IMR-90 (cell line): ENCODE results near the gene KCNK17. TPM values are rescaled to one million over a fixed set of nuclear protein-coding genes. Genes with fewer than 3 reads are reported as not detected.

Experiments
- ATAC-seq: fragments of 200-7000 bp; cut with Tn5 transposase; 2 replicates; pipeline ENCODE4 v1.9.1; 2020; ENCODE audit warnings: low read depth, mild to moderate bottlenecking, moderate library complexity
- BruUV-seq: library from RNA; stranded (reverse); fragments of 400-500 nt; replicated peaks from 2 replicates; lab custom pipeline; 2021; lab: Mats Ljungman, UMichigan
- CTCF ChIA-PET: fragments of 300-600 bp; formaldehyde crosslinking; extraction: SDS; loops from one replicate; lab custom pipeline; 2021; ENCODE audit warnings: antibody characterized with exemption; lab: Yijun Ruan, JAX
- POLR2A ChIA-PET: fragments of 300-600 bp; sonication (Branson Sonifier 250); formaldehyde crosslinking; loops from one replicate; lab custom pipeline; 2022; ENCODE audit warnings: antibody characterized with exemption; ENCODE audit not compliant: unreplicated experiment; lab: Charles Lee
- DNase-seq: peaks from one replicate; pipeline ENCODE4 v3.0.0; 2013
- H2AFZ ChIP-seq: replicated peaks from 2 replicates; pipeline ENCODE3; 2013; ENCODE audit warnings: low read length, mild to moderate bottlenecking; ENCODE audit not compliant: poor library complexity
- H2AK5ac ChIP-seq: 2 replicates; pipeline ENCODE4 v1.6.1; 2013; ENCODE audit warnings: low read depth, low read length, inconsistent platforms
- H2AK9ac ChIP-seq: replicated peaks from 2 replicates; pipeline ENCODE3; 2013; ENCODE audit warnings: mild to moderate bottlenecking, low read depth, low read length, moderate library complexity; ENCODE audit not compliant: poor library complexity
- H2BK120ac ChIP-seq: 2 replicates; pipeline ENCODE4 v1.6.1; 2013; ENCODE audit warnings: low read depth, low read length, inconsistent platforms
- H2BK15ac ChIP-seq: 3 replicates; pipeline ENCODE4 v1.6.1; 2013; ENCODE audit warnings: low read depth, low read length, inconsistent platforms
- H2BK20ac ChIP-seq: 2 replicates; pipeline ENCODE4 v1.6.1; 2013; ENCODE audit warnings: low read depth, mild to moderate bottlenecking, inconsistent platforms, low read length, moderate library complexity
- H2BK5ac ChIP-seq: 2 replicates; pipeline ENCODE4 v1.6.1; 2013; ENCODE audit warnings: mild to moderate bottlenecking, low read depth, low read length, inconsistent platforms; ENCODE audit not compliant: poor library complexity, severe bottlenecking
- H3K14ac ChIP-seq: replicated peaks from 2 replicates; pipeline ENCODE4 v1.6.1; 2013; ENCODE audit warnings: low read depth, low read length, inconsistent platforms
- H3K18ac ChIP-seq: 2 replicates; pipeline ENCODE4 v1.6.1; 2013; ENCODE audit warnings: low read depth, low read length, control low read depth
- H3K23ac ChIP-seq: 2 replicates; pipeline ENCODE4 v1.6.1; 2013; ENCODE audit warnings: low read depth, low read length, inconsistent platforms
- H3K27ac ChIP-seq: 2 replicates; pipeline ENCODE4 v1.5.1; 2013; ENCODE audit warnings: mild to moderate bottlenecking, control low read depth, low read length; ENCODE audit not compliant: insufficient read depth
- H3K27me3 ChIP-seq: 2 replicates; pipeline ENCODE4 v1.6.1; 2013; ENCODE audit warnings: low read length; ENCODE audit not compliant: control insufficient read depth, insufficient read depth
- H3K36me3 ChIP-seq: 2 replicates; pipeline ENCODE4 v1.6.1; 2013; ENCODE audit warnings: low read length, mixed read lengths; ENCODE audit not compliant: control insufficient read depth, insufficient read depth
- H3K4ac ChIP-seq: 2 replicates; pipeline ENCODE4 v1.6.1; 2013; ENCODE audit warnings: low read depth, low read length, inconsistent platforms
- H3K4me1 ChIP-seq: 2 replicates; pipeline ENCODE4 v1.6.1; 2013; ENCODE audit warnings: low read length, mixed read lengths; ENCODE audit not compliant: control insufficient read depth, insufficient read depth
- H3K4me2 ChIP-seq: 2 replicates; pipeline ENCODE4 v1.6.1; 2013; ENCODE audit warnings: low read depth, mild to moderate bottlenecking, control low read depth, low read length, moderate library complexity
- H3K4me3 ChIP-seq: 2 replicates; pipeline ENCODE4 v1.5.1; 2013; ENCODE audit warnings: low read depth, mild to moderate bottlenecking, control low read depth, low read length, moderate library complexity; ENCODE audit not compliant: insufficient read depth
- H3K56ac ChIP-seq: 2 replicates; pipeline ENCODE4 v1.6.1; 2013; ENCODE audit warnings: low read length, inconsistent platforms; ENCODE audit not compliant: insufficient read depth; ENCODE audit errors: extremely low read depth
- H3K79me1 ChIP-seq, 2 experiments: 2 replicates each; pipeline ENCODE4 v1.6.1; 2013; ENCODE audit warnings: low read length in 2 of 2, inconsistent platforms in 1 of 2, low read depth in 1 of 2
- H3K9ac ChIP-seq: 2 replicates; pipeline ENCODE4 v1.6.1; 2013; ENCODE audit warnings: low read depth, low read length, control low read depth
- H3K9me1 ChIP-seq: 2 replicates; pipeline ENCODE4 v1.6.1; 2013; ENCODE audit warnings: low read length, inconsistent platforms; ENCODE audit not compliant: insufficient read depth
- H3K9me3 ChIP-seq: 2 replicates; pipeline ENCODE4 v1.6.1; 2013; ENCODE audit warnings: low read length; ENCODE audit not compliant: control insufficient read depth, insufficient read depth
- H4K20me1 ChIP-seq: 2 replicates; pipeline ENCODE4 v1.6.1; 2013; ENCODE audit warnings: low read length, inconsistent platforms; ENCODE audit not compliant: insufficient read depth
- H4K5ac ChIP-seq: 2 replicates; pipeline ENCODE4 v1.6.1; 2013; ENCODE audit warnings: mild to moderate bottlenecking, low read depth, low read length, control low read depth
- H4K8ac ChIP-seq, 2 experiments: 2 replicates each; pipeline ENCODE4 v1.6.1; 2013; ENCODE audit warnings: low read depth in 2 of 2, low read length in 2 of 2, control low read depth in 1 of 2, inconsistent platforms in 1 of 2
- H4K91ac ChIP-seq: 2 replicates; pipeline ENCODE4 v1.6.1; 2013; ENCODE audit warnings: low read depth, low read length, inconsistent platforms; ENCODE audit not compliant: insufficient read depth
- CHD1 ChIP-seq: IDR thresholded peaks from 2 replicates; pipeline ENCODE4 v1.6.1; 2012; ENCODE audit warnings: low read depth, low read length, improper control_type of control experiment
- NFE2L2 ChIP-seq: fragments of 150-350 bp; IDR thresholded peaks from 2 replicates; pipeline ENCODE4 v1.6.1; 2016; ENCODE audit warnings: low read depth, mild to moderate bottlenecking, low read length
- WGBS, 2 experiments: methylation state at CpG; one replicate each; pipeline versions ENCODE4 v1.1.5 to v1.1.7; 2013; ENCODE audit warnings: missing lambda C conversion rate in 2 of 2; ENCODE audit not compliant: insufficient read length in 1 of 2; ENCODE audit errors: extremely low coverage in 2 of 2; 5-methylcytosine and 5-hydroxymethylcytosine counted together
- dilution Hi-C: fragments of 300-500 bp; cut with HindIII; formaldehyde crosslinking; loops from one replicate; pipeline ENCODE4 v1.14.3; 2018; ENCODE audit warnings: low sequenced_read_pairs; ENCODE audit not compliant: unreplicated experiment
- in situ Hi-C: fragments of 300-500 bp; cut with MboI; formaldehyde crosslinking; loops from 3 replicates; pipeline ENCODE4 v1.14.3; 2019; ENCODE audit warnings: low sequenced_read_pairs, inconsistent platforms, mixed read lengths
- intact Hi-C: fragments of 100-400 bp; cut with micrococcal nuclease; formaldehyde crosslinking; loops from 2 replicates; pipeline ENCODE4 v1.10.0; 2022
- polyA plus RNA-seq, 3 experiments: library from polyadenylated mRNA; depleted of rRNA; stranded (reverse); fragments of >200 nt; gene quantifications; 2 replicates each; pipeline ENCODE4 v1.2.3, GENCODE V29; 2012; ENCODE audit warnings: low replicate concordance in 1 of 3
- total RNA-seq: library from RNA; depleted of rRNA; stranded (reverse); fragments of >200 nt; gene quantifications from 2 replicates; pipeline ENCODE4 v1.2.3, GENCODE V29; 2012

KCNK17 gene
- total and polyA plus RNA-seq, 2 of the 4 experiments (the other 2 are of a cell fraction), result not detected

GRCh38 chr6:39266782-39267355, 47.4 kb downstream of the KCNK17 start:
- intact Hi-C loops (no loop called here), dilution Hi-C loops (no loop called here), in situ Hi-C loops (no loop called here)
- Histone ChIP-seq H3K9me3 (no peaks in the 10 kb centered on the region), H3K18ac (no peak overlapping the region), H2AK9ac (no peak overlapping the region), H4K5ac (no peak overlapping the region), H3K4me3 (no peak overlapping the region), H3K36me3 (no peaks in the 10 kb centered on the region), H2AK5ac (no peak overlapping the region), H3K56ac (no peak overlapping the region), H3K4me2 (no peak overlapping the region), H3K9me1 (no peaks in the 10 kb centered on the region), H4K20me1 (no peaks in the 10 kb centered on the region), H2BK5ac (no peak overlapping the region), H3K14ac (no peak overlapping the region), H3K27ac (no peak overlapping the region), H4K91ac (no peak overlapping the region), H2BK20ac (no peak overlapping the region), H3K27me3 (no peaks in the 10 kb centered on the region), H3K79me1 (no peaks in the 10 kb centered on the region), H2AFZ (no peak overlapping the region), H3K9ac (no peak overlapping the region), H3K4ac (no peak overlapping the region), H2BK120ac (no peak overlapping the region), H3K23ac (no peak overlapping the region), H3K4me1 (no peaks in the 10 kb centered on the region), H2BK15ac (no peak overlapping the region), H4K8ac (no peak overlapping the region)
- ChIA-PET POLR2A (no interaction called here), CTCF (no interaction called here)
- TF ChIP-seq NFE2L2 (no peak), CHD1 (no peak)
- 65% methylated on average over 2 of the region's 5 CpGs; no CpG with 5 or more reads in 1 of the 2 experiments for WGBS, 2 experiments
- no TSS peak for BruUV-seq
- DNase-seq (no peak), ATAC-seq (no peak)
